ENCODE measurements around the gene CCNL2.

The CCNL2 gene

DNA sequence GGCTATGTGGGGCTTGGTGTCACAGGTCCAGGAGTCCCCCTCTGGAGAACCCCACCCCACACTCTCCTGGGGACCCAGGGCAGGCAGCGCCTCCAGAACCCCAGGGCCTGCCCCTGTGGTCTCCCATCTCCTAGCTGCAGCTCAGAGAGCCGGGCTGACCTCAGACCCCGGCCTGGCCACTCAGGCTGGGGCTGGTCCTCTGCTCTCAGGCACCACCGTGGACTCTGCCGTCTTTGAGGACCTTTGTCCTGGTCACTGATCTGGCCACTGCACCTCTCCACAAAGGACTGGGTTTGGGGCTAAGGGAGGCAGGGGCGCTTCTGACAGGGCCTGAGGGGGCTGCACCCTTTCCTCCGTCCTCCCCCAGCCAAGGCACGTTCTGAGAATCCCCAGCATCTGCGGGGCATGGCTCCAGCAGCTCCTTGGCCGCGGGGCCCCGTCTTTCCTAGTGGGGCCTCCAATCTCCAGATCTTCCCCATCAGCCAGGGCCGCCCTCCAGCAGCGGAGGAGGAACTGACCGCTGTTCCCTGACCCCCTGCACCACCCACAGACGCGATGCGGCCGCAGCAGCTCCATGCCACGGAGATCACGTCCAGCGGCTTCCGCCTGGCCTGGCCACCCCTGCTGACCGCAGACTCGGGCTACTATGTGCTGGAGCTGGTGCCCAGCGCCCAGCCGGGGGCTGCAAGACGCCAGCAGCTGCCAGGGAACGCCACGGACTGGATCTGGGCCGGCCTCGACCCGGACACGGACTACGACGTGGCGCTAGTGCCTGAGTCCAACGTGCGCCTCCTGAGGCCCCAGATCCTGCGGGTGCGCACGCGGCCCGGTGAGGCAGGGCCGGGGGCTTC lies 39.6 kb upstream of the CCNL2 start:
- TF ChIP-seq, protein P1, sequence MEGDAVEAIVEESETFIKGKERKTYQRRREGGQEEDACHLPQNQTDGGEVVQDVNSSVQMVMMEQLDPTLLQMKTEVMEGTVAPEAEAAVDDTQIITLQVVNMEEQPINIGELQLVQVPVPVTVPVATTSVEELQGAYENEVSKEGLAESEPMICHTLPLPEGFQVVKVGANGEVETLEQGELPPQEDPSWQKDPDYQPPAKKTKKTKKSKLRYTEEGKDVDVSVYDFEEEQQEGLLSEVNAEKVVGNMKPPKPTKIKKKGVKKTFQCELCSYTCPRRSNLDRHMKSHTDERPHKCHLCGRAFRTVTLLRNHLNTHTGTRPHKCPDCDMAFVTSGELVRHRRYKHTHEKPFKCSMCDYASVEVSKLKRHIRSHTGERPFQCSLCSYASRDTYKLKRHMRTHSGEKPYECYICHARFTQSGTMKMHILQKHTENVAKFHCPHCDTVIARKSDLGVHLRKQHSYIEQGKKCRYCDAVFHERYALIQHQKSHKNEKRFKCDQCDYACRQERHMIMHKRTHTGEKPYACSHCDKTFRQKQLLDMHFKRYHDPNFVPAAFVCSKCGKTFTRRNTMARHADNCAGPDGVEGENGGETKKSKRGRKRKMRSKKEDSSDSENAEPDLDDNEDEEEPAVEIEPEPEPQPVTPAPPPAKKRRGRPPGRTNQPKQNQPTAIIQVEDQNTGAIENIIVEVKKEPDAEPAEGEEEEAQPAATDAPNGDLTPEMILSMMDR (conservative IDR thresholded peaks at IDR 0.05): no peak
- peak overlapping the region; percentile 99 for H3K27ac ChIP-seq

GRCh38 chr1:1437904-1438376 lies 38.8 kb upstream of the CCNL2 start:
- TF ChIP-seq, protein P1 (conservative IDR thresholded peaks at IDR 0.05): peak; percentile 22; the same call in 1 of the 2 replicates
- peak overlapping the region; percentile 99 for H3K27ac ChIP-seq

- TF ChIP-seq, protein P1 (conservative IDR thresholded peaks at IDR 0.05): no peak
- peak overlapping the region; percentile 99 for H3K27ac ChIP-seq
Measured at GRCh38 chr1:1437033-1437903, 38.1 kb upstream of the CCNL2 start.

DNA sequence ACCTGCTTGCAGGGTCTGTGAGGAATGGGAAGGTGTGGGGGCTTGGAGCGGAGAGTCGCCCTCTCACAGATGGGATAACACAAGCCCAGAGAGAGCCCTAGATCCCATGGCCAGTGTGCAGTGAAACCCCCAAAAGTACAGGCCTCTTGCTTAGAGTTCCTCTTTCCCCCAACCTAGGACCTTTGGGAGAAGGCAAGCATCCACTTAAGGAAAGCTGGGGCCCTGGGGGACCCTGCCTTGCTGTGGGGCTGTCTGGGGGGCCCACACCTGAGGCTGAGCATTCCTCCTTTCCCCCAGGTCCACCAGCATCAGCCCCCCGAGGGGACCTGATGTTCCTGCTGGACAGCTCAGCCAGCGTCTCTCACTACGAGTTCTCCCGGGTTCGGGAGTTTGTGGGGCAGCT lies 37.5 kb upstream of the CCNL2 start:
- H3K27ac ChIP-seq: peak overlapping the region; percentile 99
- TF ChIP-seq, protein P1 (conservative IDR thresholded peaks at IDR 0.05): no peak

DNA sequence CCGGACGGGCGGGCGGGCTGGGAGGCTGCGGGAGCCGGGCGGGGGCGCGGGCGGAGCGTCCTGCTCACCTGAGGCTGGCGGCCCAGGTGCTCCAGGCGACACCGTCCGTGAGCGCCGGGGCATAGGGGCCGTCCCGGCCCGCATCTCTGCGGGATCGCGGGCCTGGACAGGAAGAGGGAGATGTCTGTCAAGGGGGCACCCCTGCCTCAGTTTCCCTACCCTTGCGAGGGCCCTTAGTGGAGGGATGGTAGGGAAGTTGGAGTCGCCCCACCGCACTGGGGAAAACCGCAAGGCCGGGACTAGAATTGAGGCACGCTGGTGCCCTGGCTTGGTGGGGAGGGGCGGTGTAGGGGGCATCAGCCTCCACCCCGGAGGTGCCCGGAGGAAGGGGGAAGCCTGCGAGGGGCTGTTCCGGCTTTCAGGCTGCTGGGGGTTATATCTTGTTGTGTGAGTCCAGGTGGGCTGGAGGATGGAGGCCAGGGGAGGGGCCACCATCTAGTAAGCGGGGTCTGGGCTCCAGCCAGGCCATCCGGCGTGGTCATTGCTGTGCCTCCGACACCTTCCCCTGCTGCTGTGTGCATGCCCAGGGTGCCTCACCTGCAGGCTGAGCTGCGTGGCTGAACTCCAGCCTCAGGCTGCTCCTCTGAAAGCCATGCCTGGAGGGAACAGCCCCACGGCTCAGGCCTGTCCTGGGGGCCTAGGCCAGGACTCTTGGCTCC lies 36.9 kb upstream of the CCNL2 start:
- H3K27ac ChIP-seq: peak overlapping the region; percentile 99
- TF ChIP-seq, protein P1 (conservative IDR thresholded peaks at IDR 0.05): no peak

GRCh38 chr1:1435106-1435903 lies 36.2 kb upstream of the CCNL2 start, which contains the start of gene VWA1:
VWA1 (plus strand) TSS chr1:1435690; CDS start chr1:1435749, 59 bp downstream.
- TF ChIP-seq, protein P1 (conservative IDR thresholded peaks at IDR 0.05): no peak
- H3K27ac ChIP-seq: peak within 1 kb of the TSS; percentile 99
